H9 (cell line): ENCODE results near the gene SLC26A5. TPM values are rescaled to one million over a fixed set of nuclear protein-coding genes. Genes with fewer than 3 reads are reported as not detected.

Experiments
- DNase-seq: peaks from one replicate; pipeline ENCODE4 v3.0.0-alpha.2; 2017
- H2AFZ ChIP-seq: one replicate; pipeline ENCODE4 v1.6.1; 2013; ENCODE audit warnings: mild to moderate bottlenecking, low read length, control low read depth, moderate library complexity
- H2AK5ac ChIP-seq: 2 replicates; pipeline ENCODE4 v1.6.1; 2013; ENCODE audit warnings: low read length, control low read depth, mixed read lengths; ENCODE audit not compliant: insufficient read length
- H2BK120ac ChIP-seq: one replicate; pipeline ENCODE4 v1.6.1; 2013; ENCODE audit warnings: low read depth, mild to moderate bottlenecking, low read length, control low read depth, inconsistent platforms; ENCODE audit not compliant: poor library complexity, severe bottlenecking
- H2BK12ac ChIP-seq: 2 replicates; pipeline ENCODE4 v1.6.1; 2013; ENCODE audit warnings: low read length, control low read depth, mixed read lengths, low read depth; ENCODE audit not compliant: insufficient read length
- H2BK15ac ChIP-seq: 2 replicates; pipeline ENCODE4 v1.6.1; 2013; ENCODE audit warnings: low read depth, low read length, control low read depth
- H2BK20ac ChIP-seq: one replicate; pipeline ENCODE4 v1.6.1; 2013; ENCODE audit warnings: low read depth, mild to moderate bottlenecking, low read length, control low read depth, inconsistent platforms; ENCODE audit not compliant: poor library complexity, severe bottlenecking
- H2BK5ac ChIP-seq: 2 replicates; pipeline ENCODE4 v1.6.1; 2013; ENCODE audit warnings: low read length, control low read depth, mixed read lengths; ENCODE audit not compliant: insufficient read length
- H3K14ac ChIP-seq: 2 replicates; pipeline ENCODE4 v1.6.1; 2013; ENCODE audit warnings: low read length, control low read depth; ENCODE audit not compliant: insufficient read depth
- H3K18ac ChIP-seq: 2 replicates; pipeline ENCODE4 v1.6.1; 2013; ENCODE audit warnings: low read depth, mild to moderate bottlenecking, mixed read lengths, low read length, control low read depth; ENCODE audit not compliant: insufficient read length
- H3K23ac ChIP-seq: 2 replicates; pipeline ENCODE4 v1.6.1; 2013; ENCODE audit warnings: low read length, control low read depth, mixed read lengths, low read depth; ENCODE audit not compliant: insufficient read length
- H3K23me2 ChIP-seq: 2 replicates; pipeline ENCODE4 v1.6.1; 2013; ENCODE audit warnings: low read depth, mild to moderate bottlenecking, mixed read lengths, low read length, control low read depth; ENCODE audit not compliant: insufficient read length, poor library complexity, severe bottlenecking
- H3K27ac ChIP-seq: 2 replicates; pipeline ENCODE4 v1.5.1; 2013; ENCODE audit warnings: low read length, control low read depth, mixed read lengths, low read depth; ENCODE audit not compliant: insufficient read length
- H3K27me3 ChIP-seq: 2 replicates; pipeline ENCODE4 v1.6.1; 2013; ENCODE audit warnings: low read length, control low read depth, inconsistent platforms; ENCODE audit not compliant: insufficient read depth
- H3K4ac ChIP-seq: 2 replicates; pipeline ENCODE4 v1.6.1; 2013; ENCODE audit warnings: low read depth, mild to moderate bottlenecking, control low read depth, inconsistent platforms, low read length, moderate library complexity
- H3K4me1 ChIP-seq: 2 replicates; pipeline ENCODE4 v1.6.1; 2013; ENCODE audit warnings: low read length, control low read depth, inconsistent platforms; ENCODE audit not compliant: insufficient read depth
- H3K4me2 ChIP-seq: 2 replicates; pipeline ENCODE4 v1.6.1; 2013; ENCODE audit warnings: low read length, control low read depth, mixed read lengths; ENCODE audit not compliant: insufficient read length, insufficient read depth
- H3K56ac ChIP-seq: 2 replicates; pipeline ENCODE4 v1.6.1; 2013; ENCODE audit warnings: low read depth, mild to moderate bottlenecking, mixed read lengths, low read length, control low read depth; ENCODE audit not compliant: insufficient read length
- H3K79me1 ChIP-seq: 2 replicates; pipeline ENCODE4 v1.6.1; 2013; ENCODE audit warnings: low read depth, mild to moderate bottlenecking, moderate library complexity, low read length, control low read depth, inconsistent platforms; ENCODE audit not compliant: insufficient read depth, poor library complexity, severe bottlenecking
- H3K79me2 ChIP-seq: 2 replicates; pipeline ENCODE4 v1.6.1; 2013; ENCODE audit warnings: low read length, control low read depth, inconsistent platforms; ENCODE audit not compliant: insufficient read depth
- H3K9ac ChIP-seq: 2 replicates; pipeline ENCODE4 v1.6.1; 2013; ENCODE audit warnings: low read length, control low read depth, mixed read lengths; ENCODE audit not compliant: insufficient read length; ENCODE audit errors: extremely low read depth
- H3K9me3 ChIP-seq: one replicate; pipeline ENCODE4 v1.6.1; 2013; ENCODE audit warnings: low read depth, low read length, inconsistent platforms; ENCODE audit not compliant: control insufficient read depth
- H3T11ph ChIP-seq: one replicate; pipeline ENCODE4 v1.6.1; 2013; ENCODE audit warnings: mild to moderate bottlenecking, low read length, control low read depth, inconsistent platforms
- H4K20me1 ChIP-seq: one replicate; pipeline ENCODE4 v1.6.1; 2013; ENCODE audit not compliant: control insufficient read depth, insufficient read length, insufficient read depth
- H4K5ac ChIP-seq: 2 replicates; pipeline ENCODE4 v1.6.1; 2013; ENCODE audit warnings: low read depth, mild to moderate bottlenecking, mixed read lengths, low read length, control low read depth; ENCODE audit not compliant: insufficient read length
- H4K8ac ChIP-seq: replicated peaks from 2 replicates; pipeline ENCODE4 v1.6.1; 2013; ENCODE audit warnings: low read length, control low read depth, mixed read lengths, low read depth; ENCODE audit not compliant: insufficient read length
- H4K91ac ChIP-seq: 2 replicates; pipeline ENCODE4 v1.6.1; 2013; ENCODE audit warnings: low read depth, mild to moderate bottlenecking, moderate library complexity, mixed read lengths, low read length, control low read depth; ENCODE audit not compliant: insufficient read length
- H3K27ac Mint-ChIP-seq, 3 experiments: 2 replicates in 2 of 3; 3 replicates in 1 of 3; pipeline ENCODE4 v1.8.0; 2020 to 2021; ENCODE audit warnings: mixed read lengths in 3 of 3, mild to moderate bottlenecking in 1 of 3, moderate library complexity in 1 of 3
- H3K27me3 Mint-ChIP-seq: 2 replicates; pipeline ENCODE4 v1.8.0; 2021; ENCODE audit warnings: low read depth, mild to moderate bottlenecking, moderate library complexity, mixed read lengths
- H3K36me3 Mint-ChIP-seq, 3 experiments: 2 replicates in 2 of 3; 3 replicates in 1 of 3; pipeline ENCODE4 v1.8.0; 2020 to 2021; ENCODE audit warnings: low read depth in 3 of 3, mixed read lengths in 3 of 3; ENCODE audit not compliant: insufficient read depth in 1 of 3
- H3K4me1 Mint-ChIP-seq, 2 experiments: 2 replicates each; pipeline ENCODE4 v1.8.0; 2020; ENCODE audit warnings: mixed read lengths in 2 of 2
- H3K4me3 Mint-ChIP-seq, 2 experiments: 2 replicates in 1 of 2; 3 replicates in 1 of 2; pipeline ENCODE4 v1.8.0; 2020 to 2021; ENCODE audit warnings: mild to moderate bottlenecking in 2 of 2, mixed read lengths in 2 of 2, moderate library complexity in 1 of 2
- H3K9me3 Mint-ChIP-seq, 2 experiments: 2 replicates in 1 of 2; 3 replicates in 1 of 2; pipeline ENCODE4 v1.8.0; 2020; ENCODE audit warnings: mild to moderate bottlenecking in 2 of 2, mixed read lengths in 2 of 2, moderate library complexity in 1 of 2
- WGBS: extraction: QIAGEN DNeasy Blood & Tissue Kit; methylation state at CpG from one replicate; pipeline ENCODE4 v1.1.7; 2013; ENCODE audit warnings: missing lambda C conversion rate, low lambda C conversion rate, mixed read lengths; ENCODE audit not compliant: insufficient read length; ENCODE audit errors: extremely low coverage; 5-methylcytosine and 5-hydroxymethylcytosine counted together
- total RNA-seq: library from RNA; stranded (reverse); gene quantifications from 2 replicates; pipeline ENCODE4 v1.2.1, GENCODE V29; 2021
- TF ChIP-seq, protein P1 (sequence below): fragments of 200-600 bp; sonication (generic); conservative IDR thresholded peaks from 3 replicates; pipeline ENCODE4 v1.8.0; 2021; ENCODE audit warnings: antibody characterized with exemption, mild to moderate bottlenecking

SLC26A5 gene
- total RNA-seq, 1 experiment from 2014 or later = not detected

DNA sequence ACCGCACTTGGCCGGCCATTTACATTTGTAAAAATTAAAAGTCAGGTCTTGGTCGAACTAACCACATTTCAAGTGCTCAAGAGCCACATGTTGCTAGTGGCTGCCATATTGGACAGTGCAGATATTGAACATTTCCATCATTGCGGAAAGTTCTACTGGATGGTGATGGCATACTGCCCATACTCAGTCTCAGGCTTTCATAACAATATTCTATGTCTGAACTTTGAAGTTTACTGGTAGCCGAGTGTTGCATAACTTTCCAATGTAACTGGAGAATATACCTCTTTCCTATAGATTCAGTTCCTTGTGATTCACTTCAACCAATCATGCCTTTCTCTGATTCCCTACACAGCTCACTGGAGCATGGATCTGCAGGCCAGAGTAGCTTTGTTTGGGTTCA, 54.9 kb downstream of the SLC26A5 start:
- Histone ChIP-seq H3K27ac (no peak overlapping the region), H3T11ph (no peak overlapping the region), H2BK20ac (no peak overlapping the region), H3K18ac (no peak overlapping the region), H3K23ac (no peak overlapping the region), H3K56ac (no peak overlapping the region), H3K9me3 (no peaks in the 10 kb centered on the region), H2BK120ac (no peak overlapping the region), H4K20me1 (no peaks in the 10 kb centered on the region), H3K9ac (no peak overlapping the region), H4K91ac (no peak overlapping the region), H3K4ac (no peak overlapping the region), H3K4me2 (no peak overlapping the region), H2AFZ (no peak overlapping the region), H4K8ac (no peak overlapping the region), H2AK5ac (no peak overlapping the region), H2BK15ac (no peak overlapping the region), H3K79me2 (no peaks in the 10 kb centered on the region), H3K23me2 (no peaks in the 10 kb centered on the region), H3K4me1 (no peaks in the 10 kb centered on the region), H3K27me3 (no peaks in the 10 kb centered on the region), H2BK5ac (no peak overlapping the region), H4K5ac (no peak overlapping the region), H3K79me1 (no peaks in the 10 kb centered on the region), H3K14ac (no peak overlapping the region), H2BK12ac (no peak overlapping the region)
- H3K4me3 Mint-ChIP-seq = no peak overlapping the region
- H3K27me3 Mint-ChIP-seq = peaks cover 2% of the 10 kb centered on the region; the same call in 1 of the 2 replicates
- TF ChIP-seq, protein P1, sequence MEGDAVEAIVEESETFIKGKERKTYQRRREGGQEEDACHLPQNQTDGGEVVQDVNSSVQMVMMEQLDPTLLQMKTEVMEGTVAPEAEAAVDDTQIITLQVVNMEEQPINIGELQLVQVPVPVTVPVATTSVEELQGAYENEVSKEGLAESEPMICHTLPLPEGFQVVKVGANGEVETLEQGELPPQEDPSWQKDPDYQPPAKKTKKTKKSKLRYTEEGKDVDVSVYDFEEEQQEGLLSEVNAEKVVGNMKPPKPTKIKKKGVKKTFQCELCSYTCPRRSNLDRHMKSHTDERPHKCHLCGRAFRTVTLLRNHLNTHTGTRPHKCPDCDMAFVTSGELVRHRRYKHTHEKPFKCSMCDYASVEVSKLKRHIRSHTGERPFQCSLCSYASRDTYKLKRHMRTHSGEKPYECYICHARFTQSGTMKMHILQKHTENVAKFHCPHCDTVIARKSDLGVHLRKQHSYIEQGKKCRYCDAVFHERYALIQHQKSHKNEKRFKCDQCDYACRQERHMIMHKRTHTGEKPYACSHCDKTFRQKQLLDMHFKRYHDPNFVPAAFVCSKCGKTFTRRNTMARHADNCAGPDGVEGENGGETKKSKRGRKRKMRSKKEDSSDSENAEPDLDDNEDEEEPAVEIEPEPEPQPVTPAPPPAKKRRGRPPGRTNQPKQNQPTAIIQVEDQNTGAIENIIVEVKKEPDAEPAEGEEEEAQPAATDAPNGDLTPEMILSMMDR = no peak
- H3K4me1 Mint-ChIP-seq = no peaks in the 10 kb centered on the region
- DNase-seq = no peak
- no peak overlapping the region for H3K27ac Mint-ChIP-seq
- WGBS = no CpG with 5 or more reads among the region's 5 CpGs
- no peaks in the 10 kb centered on the region for H3K9me3 Mint-ChIP-seq
- H3K36me3 Mint-ChIP-seq = no peaks in the 10 kb centered on the region
